ENCODE measurements around the gene RIMS1. TPM values are rescaled to one million over a fixed set of nuclear protein-coding genes. Genes with fewer than 3 reads are reported as not detected.

The RIMS1 gene
- total and polyA plus RNA-seq, 9 of the 15 experiments (the other 6 are each of a cell fraction or from before 2014, with no cell fraction given), result not detected

- TF ChIP-seq, protein P1, sequence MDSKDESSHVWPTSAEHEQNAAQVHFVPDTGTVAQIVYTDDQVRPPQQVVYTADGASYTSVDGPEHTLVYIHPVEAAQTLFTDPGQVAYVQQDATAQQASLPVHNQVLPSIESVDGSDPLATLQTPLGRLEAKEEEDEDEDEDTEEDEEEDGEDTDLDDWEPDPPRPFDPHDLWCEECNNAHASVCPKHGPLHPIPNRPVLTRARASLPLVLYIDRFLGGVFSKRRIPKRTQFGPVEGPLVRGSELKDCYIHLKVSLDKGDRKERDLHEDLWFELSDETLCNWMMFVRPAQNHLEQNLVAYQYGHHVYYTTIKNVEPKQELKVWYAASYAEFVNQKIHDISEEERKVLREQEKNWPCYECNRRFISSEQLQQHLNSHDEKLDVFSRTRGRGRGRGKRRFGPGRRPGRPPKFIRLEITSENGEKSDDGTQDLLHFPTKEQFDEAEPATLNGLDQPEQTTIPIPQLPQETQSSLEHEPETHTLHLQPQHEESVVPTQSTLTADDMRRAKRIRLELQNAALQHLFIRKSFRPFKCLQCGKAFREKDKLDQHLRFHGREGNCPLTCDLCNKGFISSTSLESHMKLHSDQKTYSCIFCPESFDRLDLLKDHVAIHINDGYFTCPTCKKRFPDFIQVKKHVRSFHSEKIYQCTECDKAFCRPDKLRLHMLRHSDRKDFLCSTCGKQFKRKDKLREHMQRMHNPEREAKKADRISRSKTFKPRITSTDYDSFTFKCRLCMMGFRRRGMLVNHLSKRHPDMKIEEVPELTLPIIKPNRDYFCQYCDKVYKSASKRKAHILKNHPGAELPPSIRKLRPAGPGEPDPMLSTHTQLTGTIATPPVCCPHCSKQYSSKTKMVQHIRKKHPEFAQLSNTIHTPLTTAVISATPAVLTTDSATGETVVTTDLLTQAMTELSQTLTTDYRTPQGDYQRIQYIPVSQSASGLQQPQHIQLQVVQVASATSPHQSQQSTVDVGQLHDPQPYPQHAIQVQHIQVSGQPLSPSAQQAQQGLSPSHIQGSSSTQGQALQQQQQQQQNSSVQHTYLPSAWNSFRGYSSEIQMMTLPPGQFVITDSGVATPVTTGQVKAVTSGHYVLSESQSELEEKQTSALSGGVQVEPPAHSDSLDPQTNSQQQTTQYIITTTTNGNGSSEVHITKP (IDR thresholded peaks at IDR 0.05; ENCODE audit: partially characterized antibody), result no peak
- TF ChIP-seq NR2C1 (IDR thresholded peaks at IDR 0.05), result no peak
- TF ChIP-seq NR2C1 (tag; IDR thresholded peaks at IDR 0.05), result no peak
- no peak for TF ChIP-seq HLTF (IDR thresholded peaks at IDR 0.05)
- TF ChIP-seq C11orf30 (IDR thresholded peaks at IDR 0.05; ENCODE audit: low read depth), result no peak
- no peak for TF ChIP-seq NCOR1 (IDR thresholded peaks at IDR 0.05)
- TF ChIP-seq ZBTB17 (CRISPR knock-in tag; IDR thresholded peaks at IDR 0.05), result no peak
- TF ChIP-seq ILK (tag; IDR thresholded peaks at IDR 0.05; ENCODE audit: borderline replicate concordance, low read depth), result no peak
Observed at GRCh38 chr6:72035486-72035885, 149.1 kb downstream of the RIMS1 start (continued).

GRCh38 chr6:72035966-72036365 lies 149.6 kb downstream of the RIMS1 start:
- no peak overlapping the region for H3K4me2 ChIP-seq (ENCODE audit: insufficient read depth, low read length)
- H3K9me1 ChIP-seq (ENCODE audit: control insufficient read depth, insufficient read depth, low read length), result no peaks in the 10 kb centered on the region
- ATAC-seq (no peak), DNase-seq (ENCODE audit: extremely low read depth in 1 of 4, low spot score in 3 of 4) (no peak), FAIRE-seq (no peak)
- no peak overlapping the region for H3K4me3 ChIP-seq
- WGBS (ENCODE audit: insufficient coverage, low coverage, missing lambda C conversion rate), result 0% methylated on average over 1 of the region's 1 CpG
- H3K9ac ChIP-seq (ENCODE audit: insufficient read depth in 1 of 2, low read depth in 2 of 2, low read length in 2 of 2), result no peak overlapping the region
- POLR2A ChIA-PET, result no interaction called here
- H2AFZ ChIP-seq (ENCODE audit: low read depth, low read length), result no peak overlapping the region
- H3K36me3 ChIP-seq (ENCODE audit: control insufficient read depth, insufficient read depth, low read length), result no peaks in the 10 kb centered on the region
- no peaks in the 10 kb centered on the region for H3K4me1 ChIP-seq (replicated peaks in 1 of 2; ENCODE audit: control insufficient read depth in 2 of 2, insufficient read depth in 2 of 2, low read length in 2 of 2)
- in situ Hi-C loops (cut with MboI) (no loop called here), intact Hi-C loops (cut with micrococcal nuclease) (no loop called here)
- CTCF ChIA-PET (ENCODE audit: low intra/inter-chr PET ratio), result no interaction called here
- H3K27me3 ChIP-seq (ENCODE audit: control insufficient read depth in 2 of 2, insufficient read depth in 2 of 2, low read length in 2 of 2), result no peaks in the 10 kb centered on the region
- H4K20me1 ChIP-seq (replicated peaks; ENCODE audit: control insufficient read depth, insufficient read depth, low read length), result no peaks in the 10 kb centered on the region
- no TSS peak for BruUV-seq (replicated peaks)
- no peak overlapping the region for H3K27ac ChIP-seq (ENCODE audit: extremely low read depth, low read depth, low read length)
- no peaks in the 10 kb centered on the region for H3K79me2 ChIP-seq (ENCODE audit: control insufficient read depth, insufficient read depth, low read length)
- H3K9me3 ChIP-seq (replicated peaks; ENCODE audit: control insufficient read depth, insufficient read depth, low read depth, low read length), result no peaks in the 10 kb centered on the region
- TF ChIP-seq ERF (CRISPR knock-in tag; IDR thresholded peaks at IDR 0.05) (no peak), HNRNPH1 (optimal IDR thresholded peaks at IDR 0.05; ENCODE audit: low read depth, low read length) (no peak), ZNF347 (CRISPR knock-in tag; IDR thresholded peaks at IDR 0.05; ENCODE audit: low read depth) (no peak), ZFP36 (IDR thresholded peaks at IDR 0.05; ENCODE audit: low read depth, low read length, partially characterized antibody) (no peak)
- TF ChIP-seq, protein P2, sequence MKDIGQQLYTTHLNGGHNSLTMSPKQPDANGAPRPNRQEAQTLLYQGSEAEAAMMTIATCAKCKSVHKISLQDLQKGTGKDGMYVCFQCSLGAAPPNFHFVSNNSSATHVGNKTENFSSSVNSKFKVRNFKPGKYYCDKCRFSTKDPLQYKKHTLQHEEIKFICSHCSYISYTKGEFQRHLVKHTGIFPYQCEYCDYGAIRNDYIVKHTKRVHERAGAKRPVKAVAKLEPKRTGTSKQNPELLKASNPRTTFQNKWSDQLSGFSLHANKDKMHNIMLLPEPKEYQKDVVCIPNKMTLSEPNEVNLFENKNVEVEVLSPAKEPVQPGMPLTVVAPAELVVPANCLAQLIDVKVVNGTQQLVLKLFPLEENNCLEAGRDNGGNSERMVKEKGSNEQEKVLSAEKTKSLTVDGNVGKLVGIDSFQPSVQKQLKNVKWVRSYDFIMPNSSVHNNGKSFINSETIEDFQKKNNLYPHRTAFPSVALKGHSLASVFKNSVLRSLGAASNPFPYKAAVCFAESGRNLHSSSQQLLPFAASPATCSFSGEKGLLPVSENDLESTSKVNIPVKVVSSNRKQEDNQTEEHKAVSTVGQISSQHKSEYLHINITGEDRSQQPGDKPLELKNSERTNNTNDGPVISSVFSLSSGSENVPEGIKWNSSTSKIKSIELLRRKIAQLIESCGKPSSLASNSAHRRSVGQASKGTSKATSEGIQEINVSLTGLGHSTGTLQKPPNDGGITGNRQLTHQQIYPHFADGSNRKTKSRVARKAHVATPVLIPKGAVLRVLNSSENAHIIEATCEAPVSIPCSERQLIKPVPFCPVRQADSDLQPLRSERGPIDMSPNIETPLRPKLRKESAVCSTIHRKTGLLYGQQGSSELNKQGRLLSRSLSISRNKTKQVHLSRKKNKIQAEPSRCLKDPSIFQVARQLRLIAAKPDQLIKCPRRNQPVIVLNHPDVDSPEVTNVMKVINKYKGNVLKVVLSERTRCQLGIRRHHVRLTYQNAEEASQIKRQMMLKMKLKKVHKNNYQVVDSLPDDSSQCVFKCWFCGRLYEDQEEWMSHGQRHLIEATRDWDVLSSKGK (CRISPR knock-in tag; IDR thresholded peaks at IDR 0.05), result no peak
- TF ChIP-seq, protein P3, sequence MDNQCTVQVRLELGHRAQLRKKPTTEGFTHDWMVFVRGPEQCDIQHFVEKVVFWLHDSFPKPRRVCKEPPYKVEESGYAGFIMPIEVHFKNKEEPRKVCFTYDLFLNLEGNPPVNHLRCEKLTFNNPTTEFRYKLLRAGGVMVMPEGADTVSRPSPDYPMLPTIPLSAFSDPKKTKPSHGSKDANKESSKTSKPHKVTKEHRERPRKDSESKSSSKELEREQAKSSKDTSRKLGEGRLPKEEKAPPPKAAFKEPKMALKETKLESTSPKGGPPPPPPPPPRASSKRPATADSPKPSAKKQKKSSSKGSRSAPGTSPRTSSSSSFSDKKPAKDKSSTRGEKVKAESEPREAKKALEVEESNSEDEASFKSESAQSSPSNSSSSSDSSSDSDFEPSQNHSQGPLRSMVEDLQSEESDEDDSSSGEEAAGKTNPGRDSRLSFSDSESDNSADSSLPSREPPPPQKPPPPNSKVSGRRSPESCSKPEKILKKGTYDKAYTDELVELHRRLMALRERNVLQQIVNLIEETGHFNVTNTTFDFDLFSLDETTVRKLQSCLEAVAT (IDR thresholded peaks at IDR 0.05), result no peak
